GM12892 (cell line): ENCODE measurements around the gene ZBTB20.

ENCODE experiments used
- POLR2A ChIP-seq: IDR thresholded peaks from 2 replicates; pipeline ENCODE4 v1.6.1; 2011; ENCODE audit warnings: low read depth, low read length, control low read depth
- POLR2AphosphoS5 ChIP-seq: IDR thresholded peaks from 2 replicates; pipeline ENCODE4 v1.6.1; 2011; ENCODE audit warnings: low read depth, low read length, control low read depth
- TAF1 ChIP-seq: IDR thresholded peaks from 2 replicates; pipeline ENCODE4 v1.6.1; 2011; ENCODE audit warnings: low read depth, mild to moderate bottlenecking, control low read depth, low read length, borderline replicate concordance

DNA sequence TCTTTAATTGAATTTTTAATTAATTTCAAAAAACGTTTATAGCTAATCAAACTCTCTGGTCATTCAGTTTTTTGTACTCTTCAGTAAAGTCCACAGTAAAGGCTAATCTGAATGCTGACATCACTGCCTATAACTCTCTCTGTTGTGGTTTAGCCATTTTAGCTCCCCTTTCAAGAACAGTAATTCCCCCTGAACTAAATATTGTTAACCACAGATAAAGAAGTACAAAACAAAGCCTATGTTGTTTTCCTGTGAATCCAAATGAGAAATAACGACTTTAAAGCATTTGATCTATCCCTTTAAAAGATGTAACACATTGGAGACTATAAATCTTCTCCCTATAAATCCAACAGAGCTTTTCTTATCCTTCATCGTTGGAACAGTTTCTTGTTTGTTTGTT is 94.2 kb downstream of the ZBTB20 start:
- no peak for TF ChIP-seq POLR2A
- TF ChIP-seq TAF1: no peak
- TF ChIP-seq POLR2AphosphoS5: no peak
